HT1080 (cell line): ENCODE data around the gene FKBP6. TPM values are rescaled to one million over a fixed set of nuclear protein-coding genes. Genes with fewer than 3 reads are reported as not detected.
A peak's percentile ranks its signal among the peaks of the same experiment; 100 is the strongest.
"Not testable (repeated sequence)": the region's sequence is repeated elsewhere in the genome, so short reads cannot be mapped to it uniquely, and the experiment has no call there.

ENCODE experiments used
- DNase-seq: peaks from one replicate; pipeline ENCODE4 v3.0.0-alpha.2; 2015; ENCODE audit warnings: low read depth
- polyA plus RNA-seq, 2 experiments: library from polyadenylated mRNA; depleted of rRNA; stranded (reverse); fragments of >200 nt; gene quantifications; 2 replicates each; pipeline ENCODE4 v1.2.3, GENCODE V29; 2015
- total RNA-seq: library from RNA; depleted of rRNA; stranded (reverse); fragments of >200 nt; shearing (Covaris generic); gene quantifications from 2 replicates; pipeline ENCODE4 v1.2.3, GENCODE V29; 2014; rRNA removed

Gene FKBP6
- total RNA-seq = not detected in 2 replicates
- not detected in 2 replicates for polyA plus RNA-seq (2015; cell fraction: cytosol; rRNA removed)
- not detected in 2 replicates for polyA plus RNA-seq (2015; cell fraction: nucleus; rRNA removed)

- not testable (repeated sequence) for DNase-seq
Observed at GRCh38 chr7:73327922-73328321, at the start of gene FKBP6, which contains the start of gene TRIM50. TSS of gene FKBP6 (plus strand) at chr7:73328161. CDS start at chr7:73328429, 268 bp downstream. TSS of gene TRIM50 (minus strand) at chr7:73328082. CDS start at chr7:73324787, 3,295 bp downstream.

DNA sequence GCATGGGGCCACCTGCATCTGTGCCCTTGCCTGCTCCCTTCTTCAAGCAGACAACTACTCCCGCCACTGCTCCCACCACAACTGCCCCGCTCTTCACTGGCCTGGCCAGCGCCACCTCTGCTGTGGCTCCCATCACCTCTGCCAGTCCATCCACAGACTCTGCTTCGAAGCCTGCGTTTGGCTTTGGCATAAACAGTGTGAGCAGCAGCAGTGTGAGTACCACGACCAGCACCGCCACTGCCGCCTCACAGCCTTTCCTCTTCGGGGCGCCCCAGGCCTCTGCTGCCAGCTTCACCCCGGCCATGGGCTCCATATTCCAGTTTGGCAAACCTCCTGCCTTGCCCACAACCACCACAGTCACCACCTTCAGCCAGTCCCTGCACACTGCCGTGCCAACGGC, 30.7 kb upstream of the FKBP6 start:
- not testable (repeated sequence) for DNase-seq

GRCh38 chr7:73297706-73298105, 30.3 kb upstream of the FKBP6 start:
- not testable (repeated sequence) for DNase-seq

GRCh38 chr7:73299812-73300211, 28.1 kb upstream of the FKBP6 start:
- not testable (repeated sequence) for DNase-seq

DNA sequence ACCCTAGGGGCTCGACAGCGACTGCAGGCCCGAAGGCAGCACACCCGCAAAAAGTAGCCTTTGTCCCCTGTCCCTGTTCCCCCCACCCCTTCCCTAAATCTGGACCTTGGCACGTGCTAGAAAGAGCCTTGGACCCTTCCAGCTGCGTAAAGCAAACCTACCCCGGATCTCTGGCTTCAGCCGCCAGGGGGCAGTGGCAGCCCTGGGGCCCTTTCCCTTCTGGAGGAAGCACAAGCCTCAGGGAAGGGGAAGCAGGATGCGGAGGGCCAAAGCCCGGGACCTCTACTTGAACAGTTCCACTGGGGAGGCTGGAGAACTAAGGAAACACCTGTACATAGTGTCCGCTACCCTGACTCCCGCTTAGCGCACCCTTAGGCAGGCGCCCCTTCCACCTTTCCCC, 26.9 kb upstream of the FKBP6 start:
- not testable (repeated sequence) for DNase-seq

- not testable (repeated sequence) for DNase-seq
Observed at GRCh38 chr7:73302846-73303245, 25.1 kb upstream of the FKBP6 start.

DNA sequence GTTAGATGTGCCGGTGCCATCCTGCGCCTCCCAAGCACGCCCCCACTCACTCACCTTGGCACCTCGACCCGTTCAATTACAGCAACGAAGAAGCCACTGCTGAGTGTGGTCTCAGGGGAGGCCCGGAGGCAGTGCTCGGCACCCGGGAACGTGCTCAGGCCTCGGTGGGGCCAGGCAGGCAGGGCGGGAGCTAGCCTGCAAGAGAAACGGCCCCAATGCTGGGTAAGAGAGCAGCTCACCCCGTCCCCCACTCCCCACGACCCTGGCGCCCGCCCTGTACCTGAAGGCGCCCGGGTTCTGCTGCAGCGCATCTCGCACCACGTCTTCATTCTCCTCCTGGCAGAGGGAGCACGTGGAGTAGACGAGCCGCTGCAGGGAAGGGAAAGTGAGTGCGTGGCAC, 24.4 kb upstream of the FKBP6 start:
- DNase-seq = no peak

DNA sequence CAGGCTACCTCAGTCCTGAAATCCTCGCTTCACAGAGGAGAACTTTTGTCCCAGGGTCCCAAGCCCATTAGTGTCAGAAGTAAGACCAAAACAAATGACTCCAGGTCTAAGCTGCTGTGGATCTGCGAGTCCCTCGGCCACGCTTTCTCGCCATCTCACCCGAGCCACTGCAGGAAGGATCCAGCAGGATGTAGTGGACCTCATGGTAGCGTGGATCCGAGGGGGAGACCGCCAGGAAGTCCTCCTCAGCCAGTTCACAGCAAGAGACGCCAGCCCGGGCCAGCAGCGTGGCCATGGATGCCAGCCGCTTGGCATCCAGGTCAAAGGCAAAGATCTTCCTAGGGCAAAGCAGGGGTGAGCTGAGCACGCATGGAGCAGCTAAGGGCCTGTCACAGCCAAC, 23.9 kb upstream of the FKBP6 start:
- no peak for DNase-seq

GRCh38 chr7:73304612-73305387, 23.2 kb upstream of the FKBP6 start:
- DNase-seq = not testable (repeated sequence)

GRCh38 chr7:73307436-73307835, 20.5 kb upstream of the FKBP6 start:
- DNase-seq = no peak

DNA sequence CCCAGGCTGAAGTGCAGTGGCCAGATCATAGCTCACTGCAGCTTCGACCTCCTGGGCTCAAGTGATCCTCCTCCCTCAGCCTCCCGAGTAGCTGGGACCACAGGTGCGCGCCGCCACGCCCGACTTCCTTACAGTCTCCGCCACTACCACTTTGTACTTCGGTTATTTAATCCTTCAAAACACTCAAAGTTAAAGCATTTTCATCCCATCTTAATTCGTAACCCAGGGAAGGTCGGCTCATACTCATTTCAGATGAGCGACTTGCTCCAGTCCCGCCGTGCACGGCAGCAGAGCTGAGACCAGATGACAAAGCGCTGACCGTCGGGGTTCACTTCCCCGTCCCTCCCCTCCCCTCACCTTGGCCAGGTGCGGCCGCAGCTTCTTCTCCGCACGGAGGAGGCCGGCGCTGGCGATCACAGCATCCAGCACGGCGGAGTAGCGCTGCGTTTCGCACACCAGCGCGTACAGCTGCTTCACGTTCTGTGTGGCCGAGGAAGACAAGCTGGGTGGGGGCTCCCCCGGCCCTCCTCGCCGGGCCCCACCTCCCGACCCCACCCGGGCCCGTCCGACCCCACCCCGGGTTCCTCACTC, 19.8 kb upstream of the FKBP6 start:
- DNase-seq = no peak

DNA sequence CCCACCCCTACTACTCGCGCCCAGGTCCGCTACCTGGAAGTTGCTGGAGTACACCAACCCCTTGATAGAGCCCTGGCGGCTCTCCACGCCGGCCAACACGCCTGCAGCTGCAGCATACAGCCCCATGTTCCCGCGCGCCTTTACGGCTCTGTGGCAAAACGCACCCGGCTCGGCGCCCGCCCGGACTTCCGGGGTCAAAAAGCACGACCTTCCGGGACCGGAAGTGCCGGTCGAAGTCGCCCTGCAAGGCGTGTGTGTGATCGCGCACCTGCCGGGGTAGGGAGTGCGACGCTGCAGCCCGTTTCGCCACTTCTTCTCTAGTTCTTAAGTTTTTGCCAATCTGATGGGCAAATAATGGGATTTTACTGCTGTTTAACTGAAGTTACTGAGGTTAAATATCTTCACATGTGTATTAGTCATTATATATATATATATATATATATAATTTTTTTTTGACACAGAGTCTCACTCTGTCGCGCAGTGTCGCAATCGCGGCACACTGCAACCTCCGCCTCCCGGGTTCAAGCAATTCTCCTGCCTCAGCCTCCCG, 19.2 kb upstream of the FKBP6 start, which contains the start of gene NSUN5:
Gene NSUN5 (minus strand): TSS at position 162 of the 550 bp plus-strand sequence. CDS start 36 bp downstream, at position 126.
- DNase-seq = peak; percentile 67

DNA sequence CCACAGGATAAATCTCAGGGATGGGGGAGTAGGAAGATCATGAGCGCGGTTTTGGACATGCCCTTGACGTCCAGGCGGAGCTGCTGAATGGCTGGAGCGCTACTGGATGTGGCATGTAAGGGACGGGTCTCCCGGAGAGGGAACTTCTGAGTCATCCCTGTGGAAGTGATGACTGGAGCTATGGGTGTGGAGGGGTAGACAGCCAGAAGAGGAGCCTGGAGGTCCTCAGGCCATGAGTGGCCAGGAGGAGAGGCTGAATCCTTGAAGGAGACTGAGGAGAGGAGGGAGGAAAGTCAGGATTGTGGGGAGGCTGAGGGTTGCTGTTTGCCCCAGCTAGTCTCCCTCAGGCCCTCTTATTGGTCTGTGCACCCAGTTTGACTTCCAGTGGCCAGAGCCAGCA, 16.5 kb upstream of the FKBP6 start:
- peak; percentile 59 for DNase-seq

- no peak for DNase-seq
Observed at GRCh38 chr7:73312831-73313520, 15.0 kb upstream of the FKBP6 start.

DNA sequence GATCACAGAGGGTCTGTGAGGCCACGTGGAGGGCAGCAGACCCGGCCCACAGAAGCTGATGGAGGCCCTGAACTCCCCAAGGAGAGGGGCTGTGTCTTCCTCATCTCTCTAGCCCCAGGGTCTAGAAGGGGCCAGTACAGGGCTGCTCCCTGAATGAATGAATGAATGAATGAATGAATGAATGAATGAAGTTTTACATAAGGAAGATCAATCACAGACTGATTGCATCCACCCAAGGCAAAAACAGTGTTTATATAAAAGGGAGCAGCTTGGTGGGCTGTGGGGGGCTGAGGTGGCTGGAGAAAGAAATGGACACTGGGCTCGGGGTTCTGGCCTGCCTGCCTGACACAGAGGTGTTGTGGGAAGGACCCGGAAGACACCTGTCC, 14.4 kb upstream of the FKBP6 start:
- DNase-seq = no peak

DNA sequence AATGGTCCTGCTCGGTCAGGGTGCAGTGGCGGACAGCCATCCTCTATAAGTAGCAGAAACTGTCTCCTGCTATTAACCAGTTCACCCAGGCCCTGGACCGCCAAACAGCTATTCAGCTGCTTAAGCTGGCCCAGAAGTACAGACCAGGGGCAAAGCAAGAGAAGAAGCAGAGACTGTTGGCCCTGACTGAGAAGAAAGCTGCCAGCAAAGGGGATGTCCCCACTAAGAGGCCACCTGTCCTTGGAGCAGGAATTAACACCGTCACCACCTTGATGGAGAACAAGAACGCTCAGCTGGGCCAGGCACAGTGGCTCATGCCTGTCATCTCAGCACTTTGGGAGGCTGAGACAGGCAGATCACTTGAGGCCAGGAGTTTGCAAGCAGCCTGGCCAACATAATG, 13.7 kb upstream of the FKBP6 start:
- no peak for DNase-seq

DNA sequence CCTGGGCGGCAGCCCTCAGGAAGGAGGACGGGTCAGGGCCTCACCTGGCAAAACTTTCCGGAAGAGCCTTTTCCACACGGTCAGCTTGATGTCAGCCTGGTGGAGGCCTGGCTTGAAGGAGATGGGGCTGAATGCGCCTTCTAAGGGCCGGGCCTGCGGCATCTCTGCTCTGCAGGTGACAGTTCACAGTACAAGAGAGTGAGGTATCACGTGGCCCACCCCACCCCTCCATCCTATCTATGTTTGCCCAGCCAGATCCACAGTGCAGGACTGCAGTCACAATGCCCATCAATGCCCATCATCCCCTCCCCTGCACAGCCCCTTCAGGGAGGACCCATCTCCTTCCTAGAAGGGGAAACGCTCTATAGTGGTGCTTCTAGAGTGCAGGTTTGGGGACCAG, 11.4 kb upstream of the FKBP6 start:
- no peak for DNase-seq

DNA sequence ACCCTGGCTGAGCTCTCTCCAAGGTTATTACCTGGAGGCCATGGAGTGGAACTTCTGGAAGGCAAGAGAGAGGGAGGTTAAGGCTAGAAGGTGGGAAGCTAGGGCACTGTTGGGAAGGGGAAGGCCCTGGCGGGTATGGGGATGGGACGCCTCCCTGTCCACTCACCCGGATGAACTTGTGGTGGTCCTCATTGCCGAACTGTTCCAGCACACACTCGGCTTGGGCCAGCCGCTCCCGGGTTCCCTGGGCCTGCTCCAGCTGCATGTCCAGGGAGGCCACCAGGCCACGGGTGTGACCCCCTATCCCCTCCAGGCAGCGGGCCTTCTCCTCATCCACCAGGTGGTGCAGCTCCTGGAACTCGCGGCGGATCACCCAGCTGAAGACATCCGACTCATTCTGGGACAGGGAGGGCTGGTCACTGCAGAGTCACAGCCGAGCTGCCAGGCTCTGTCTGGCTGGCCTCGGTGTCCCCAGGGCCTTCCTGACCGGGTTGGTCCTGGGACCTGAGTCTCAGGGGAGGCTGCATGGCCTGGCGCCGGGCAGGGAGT, 9.2 kb upstream of the FKBP6 start:
- DNase-seq = not testable (repeated sequence)

GRCh38 chr7:73319541-73319940, 8.4 kb upstream of the FKBP6 start:
- not testable (repeated sequence) for DNase-seq

DNA sequence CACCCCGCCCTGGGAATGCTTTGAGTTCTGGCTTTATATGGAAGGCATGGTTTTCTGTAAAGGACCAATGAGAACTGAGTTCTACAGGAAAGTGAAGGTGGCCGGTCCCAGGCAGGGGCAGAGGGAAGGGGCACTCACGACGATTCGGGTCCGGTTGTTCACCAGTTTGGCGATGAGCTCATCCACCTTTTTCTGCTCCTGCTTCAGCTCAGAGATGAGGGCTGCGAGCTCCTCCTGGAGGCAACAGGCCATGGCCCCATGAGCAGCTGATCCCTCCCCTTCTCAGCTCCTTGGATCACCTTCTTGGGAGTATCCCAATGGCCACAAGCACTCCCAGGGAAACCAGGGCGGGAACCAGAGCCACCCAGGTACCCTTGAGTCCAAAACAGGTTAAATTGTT, 8.0 kb upstream of the FKBP6 start:
- DNase-seq = not testable (repeated sequence)

DNA sequence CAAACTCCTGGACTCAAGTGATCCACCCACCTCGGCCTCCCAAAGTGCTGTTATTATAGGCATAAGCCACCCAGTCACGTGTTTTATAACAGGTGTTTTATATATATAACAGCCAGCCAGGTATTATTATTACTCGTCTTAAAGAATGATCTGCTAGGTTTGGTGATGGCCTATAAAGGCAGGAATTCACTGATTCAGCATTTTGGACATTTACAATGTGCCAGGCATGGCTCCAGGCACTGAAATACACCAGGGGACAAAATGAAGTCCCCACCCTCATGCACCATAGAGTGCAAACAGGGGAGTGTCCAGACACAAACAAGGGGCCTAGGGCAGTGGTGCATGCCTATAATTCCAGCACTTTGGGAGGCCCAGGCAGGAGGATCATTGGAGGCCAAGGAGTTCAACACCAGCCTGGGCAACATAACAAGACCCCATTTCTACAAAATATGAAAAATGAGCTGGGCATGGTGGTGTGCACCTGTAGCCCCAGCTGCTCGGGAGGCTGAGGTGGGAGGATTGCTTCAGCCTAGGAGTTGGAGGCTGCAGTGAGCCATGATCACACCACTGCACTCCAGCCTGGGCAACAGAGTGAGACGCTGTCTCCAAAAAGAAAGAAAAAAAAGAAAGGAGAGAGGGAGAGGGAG, 4.4 kb upstream of the FKBP6 start:
- DNase-seq = not testable (repeated sequence)
